ENCODE results near the gene EBF3. TPM values are rescaled to one million over a fixed set of nuclear protein-coding genes. Genes with fewer than 3 reads are reported as not detected.

The EBF3 gene, protein sequence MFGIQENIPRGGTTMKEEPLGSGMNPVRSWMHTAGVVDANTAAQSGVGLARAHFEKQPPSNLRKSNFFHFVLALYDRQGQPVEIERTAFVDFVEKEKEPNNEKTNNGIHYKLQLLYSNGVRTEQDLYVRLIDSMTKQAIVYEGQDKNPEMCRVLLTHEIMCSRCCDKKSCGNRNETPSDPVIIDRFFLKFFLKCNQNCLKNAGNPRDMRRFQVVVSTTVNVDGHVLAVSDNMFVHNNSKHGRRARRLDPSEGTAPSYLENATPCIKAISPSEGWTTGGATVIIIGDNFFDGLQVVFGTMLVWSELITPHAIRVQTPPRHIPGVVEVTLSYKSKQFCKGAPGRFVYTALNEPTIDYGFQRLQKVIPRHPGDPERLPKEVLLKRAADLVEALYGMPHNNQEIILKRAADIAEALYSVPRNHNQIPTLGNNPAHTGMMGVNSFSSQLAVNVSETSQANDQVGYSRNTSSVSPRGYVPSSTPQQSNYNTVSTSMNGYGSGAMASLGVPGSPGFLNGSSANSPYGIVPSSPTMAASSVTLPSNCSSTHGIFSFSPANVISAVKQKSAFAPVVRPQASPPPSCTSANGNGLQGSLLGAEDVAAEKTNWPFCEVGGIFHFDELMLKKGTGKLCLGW
- 9.9 and 16.5 TPM in 2 replicates for total RNA-seq

GRCh38 chr10:129963641-129964501, at the start of gene EBF3:
Gene EBF3 (minus strand): TSS chr10:129964274. CDS start chr10:129963768, 506 bp downstream.

Other genes starting within 250 kb of the EBF3 start
- gene C10orf143, start 146.6 kb upstream of the EBF3 start, total RNA-seq, result 0.87 and 1.2 TPM in 2 replicates
- gene GLRX3, start 172.1 kb upstream of the EBF3 start, total RNA-seq, result 106 and 131 TPM in 2 replicates